Measurements from ENCODE around the gene SYNE3. TPM values are rescaled to one million over a fixed set of nuclear protein-coding genes. Genes with fewer than 3 reads are reported as not detected.
A peak's percentile ranks its signal among the peaks of the same experiment; 100 is the strongest.

SYNE3 gene
- total RNA-seq, 1 experiment from 2014 or later = 21.2 TPM

DNA sequence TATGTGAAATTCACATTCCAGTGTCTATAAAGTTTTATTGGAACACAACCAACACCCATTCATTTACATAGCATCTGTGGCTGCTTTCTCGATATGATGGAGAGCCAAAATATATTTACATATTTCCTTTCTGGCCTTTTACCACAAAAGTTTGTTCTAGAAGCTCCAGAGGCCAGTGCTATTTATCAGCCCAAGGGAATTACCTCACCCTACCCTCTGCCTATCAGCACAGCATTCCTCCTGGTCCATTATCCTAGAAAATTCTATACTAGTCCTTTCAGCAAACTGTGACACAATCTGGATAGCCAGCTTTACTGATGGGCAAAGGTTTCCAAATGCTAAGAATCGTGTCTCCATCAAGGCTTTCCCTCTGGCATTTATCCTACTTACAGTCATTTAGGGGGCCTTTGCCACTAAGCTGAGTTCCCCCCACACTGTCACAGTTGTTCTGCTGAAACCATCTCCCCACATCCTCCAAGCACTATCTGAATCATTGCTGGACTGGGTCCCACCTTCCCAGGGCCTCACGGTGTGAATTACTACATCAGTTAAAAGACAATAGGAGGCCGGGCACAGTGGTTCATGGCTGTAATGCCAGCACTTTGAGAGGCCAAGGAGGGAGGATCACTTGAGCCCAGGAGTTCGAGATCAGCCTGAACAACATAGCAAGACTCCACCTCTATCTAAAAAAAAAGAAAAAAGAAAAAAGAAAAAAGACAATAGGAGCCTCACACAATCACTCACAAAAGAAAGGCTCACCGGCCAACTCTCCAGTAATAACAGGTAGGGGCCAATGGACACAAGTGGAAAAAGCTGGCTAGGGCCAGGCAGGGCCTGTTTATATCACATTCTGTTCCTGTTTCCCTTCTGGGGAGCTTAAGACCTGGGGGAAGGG is 12.1 kb downstream of the SYNE3 start:
- Histone ChIP-seq H3K27me3 (replicated peaks; ENCODE audit: control insufficient read depth, insufficient read depth, low read length) (no peaks in the 10 kb centered on the region), H3K36me3 (ENCODE audit: control insufficient read depth, insufficient read depth, low read length) (no peaks in the 10 kb centered on the region), H3K4me1 (peaks cover 44% of the 10 kb centered on the region), H3K4me3 (ENCODE audit: low read depth, low read length) (no peak overlapping the region), H3K9me3 (no peaks in the 10 kb centered on the region)
- peaks cover 30% of the 10 kb centered on the region for H3K4me1 Mint-ChIP-seq (ENCODE audit: low read depth, unreplicated experiment)
- ChIA-PET POLR2A (interaction anchor here (1.0 kb wide), 1 partner anchor 19 kb away, joined by 3 read pairs; no protein-coding TSS in a partner anchor), CTCF (interaction anchor here (0.6 to 1.5 kb wide), 2 partner anchors 12 to 23 kb away, joined by 5 to 8 read pairs; partner anchors contain the start of gene SYNE3)
- no peaks in the 10 kb centered on the region for H3K27me3 Mint-ChIP-seq (ENCODE audit: insufficient read depth, unreplicated experiment)
- intact Hi-C loops (cut with micrococcal nuclease; ENCODE audit: unreplicated experiment) = no loop called here
- TF ChIP-seq, protein P1, sequence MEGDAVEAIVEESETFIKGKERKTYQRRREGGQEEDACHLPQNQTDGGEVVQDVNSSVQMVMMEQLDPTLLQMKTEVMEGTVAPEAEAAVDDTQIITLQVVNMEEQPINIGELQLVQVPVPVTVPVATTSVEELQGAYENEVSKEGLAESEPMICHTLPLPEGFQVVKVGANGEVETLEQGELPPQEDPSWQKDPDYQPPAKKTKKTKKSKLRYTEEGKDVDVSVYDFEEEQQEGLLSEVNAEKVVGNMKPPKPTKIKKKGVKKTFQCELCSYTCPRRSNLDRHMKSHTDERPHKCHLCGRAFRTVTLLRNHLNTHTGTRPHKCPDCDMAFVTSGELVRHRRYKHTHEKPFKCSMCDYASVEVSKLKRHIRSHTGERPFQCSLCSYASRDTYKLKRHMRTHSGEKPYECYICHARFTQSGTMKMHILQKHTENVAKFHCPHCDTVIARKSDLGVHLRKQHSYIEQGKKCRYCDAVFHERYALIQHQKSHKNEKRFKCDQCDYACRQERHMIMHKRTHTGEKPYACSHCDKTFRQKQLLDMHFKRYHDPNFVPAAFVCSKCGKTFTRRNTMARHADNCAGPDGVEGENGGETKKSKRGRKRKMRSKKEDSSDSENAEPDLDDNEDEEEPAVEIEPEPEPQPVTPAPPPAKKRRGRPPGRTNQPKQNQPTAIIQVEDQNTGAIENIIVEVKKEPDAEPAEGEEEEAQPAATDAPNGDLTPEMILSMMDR (IDR thresholded peaks at IDR 0.05; ENCODE audit: insufficient read depth in 1 of 2, low read depth in 1 of 2, low read length in 1 of 2, severe bottlenecking in 1 of 2, unreplicated experiment in 1 of 2) = no peak
- H3K27ac Mint-ChIP-seq (ENCODE audit: unreplicated experiment) = peak overlapping the region; percentile 84
- peaks cover 2% of the 10 kb centered on the region for H3K36me3 Mint-ChIP-seq (ENCODE audit: insufficient read depth, unreplicated experiment)
- no peaks in the 10 kb centered on the region for H3K9me3 Mint-ChIP-seq (ENCODE audit: unreplicated experiment)
- H3K4me3 Mint-ChIP-seq (ENCODE audit: unreplicated experiment) = no peak overlapping the region
- DNase-seq = no peak
- TSS peak; percentile 67 for BruUV-seq (replicated peaks)

DNA sequence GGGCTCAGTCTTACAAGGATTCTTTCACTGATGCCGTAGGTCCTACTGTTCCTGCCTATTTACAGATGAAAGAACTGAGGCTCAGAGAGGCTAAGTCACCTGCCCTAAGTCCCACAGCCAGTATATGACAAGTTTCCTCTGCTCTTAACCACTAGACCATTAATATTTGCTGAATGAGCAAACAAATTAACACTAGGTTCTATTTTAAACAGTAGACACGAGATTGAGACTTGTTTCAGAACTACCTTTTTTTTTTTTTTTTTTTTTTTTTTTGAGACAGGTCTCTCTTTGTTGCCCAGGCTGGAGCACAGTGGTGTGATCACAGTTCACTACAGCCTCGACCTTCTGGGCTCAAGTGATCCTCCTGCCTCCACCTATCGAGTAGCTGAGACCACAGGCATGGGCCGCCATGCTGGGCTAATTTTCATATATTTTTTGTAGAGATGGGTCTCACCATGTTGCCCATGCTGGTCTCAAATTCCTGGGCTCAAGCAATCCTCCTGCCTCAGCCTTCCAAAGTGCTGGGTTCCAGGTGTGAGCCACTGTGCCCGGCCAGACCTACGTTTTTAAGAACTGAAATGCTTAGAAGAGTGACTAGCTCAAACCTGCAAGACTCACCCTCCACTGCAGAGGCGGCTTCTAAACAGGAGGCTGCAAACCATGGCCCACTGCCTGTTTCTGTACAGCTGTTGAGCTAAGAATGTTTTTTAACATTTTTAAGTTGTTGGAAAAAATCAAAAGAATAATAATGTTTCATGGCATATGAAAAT is 12.9 kb downstream of the SYNE3 start:
- H3K27ac Mint-ChIP-seq (ENCODE audit: unreplicated experiment) = peak overlapping the region; percentile 84
- CTCF ChIA-PET = interaction anchor here (0.5 to 1.5 kb wide), 3 partner anchors 13 to 271 kb away, joined by 3 to 8 read pairs (median 5); partner anchors contain the start of gene SYNE3
- peaks cover 53% of the 10 kb centered on the region for H3K4me1 ChIP-seq

More for the DNA sequence above, 12.9 kb downstream of the SYNE3 start:
- Histone ChIP-seq H3K4me3 (ENCODE audit: low read depth, low read length) (no peak overlapping the region), H3K36me3 (ENCODE audit: control insufficient read depth, insufficient read depth, low read length) (no peaks in the 10 kb centered on the region), H3K27me3 (replicated peaks; ENCODE audit: control insufficient read depth, insufficient read depth, low read length) (no peaks in the 10 kb centered on the region), H3K9me3 (no peaks in the 10 kb centered on the region)
- TF ChIP-seq, protein P1 (IDR thresholded peaks at IDR 0.05; ENCODE audit: insufficient read depth in 1 of 2, low read depth in 1 of 2, low read length in 1 of 2, severe bottlenecking in 1 of 2, unreplicated experiment in 1 of 2) = no peak
- peaks cover 33% of the 10 kb centered on the region for H3K4me1 Mint-ChIP-seq (ENCODE audit: low read depth, unreplicated experiment)
- no peak overlapping the region for H3K4me3 Mint-ChIP-seq (ENCODE audit: unreplicated experiment)
- no TSS peak for BruUV-seq (replicated peaks)
- intact Hi-C loops (cut with micrococcal nuclease; ENCODE audit: unreplicated experiment) = no loop called here
- H3K27me3 Mint-ChIP-seq (ENCODE audit: insufficient read depth, unreplicated experiment) = no peaks in the 10 kb centered on the region
- no peaks in the 10 kb centered on the region for H3K9me3 Mint-ChIP-seq (ENCODE audit: unreplicated experiment)
- no peak for DNase-seq
- POLR2A ChIA-PET = interaction anchor here (1.0 kb wide), 1 partner anchor 20 kb away, joined by 3 read pairs; no protein-coding TSS in a partner anchor
- peaks cover 5% of the 10 kb centered on the region for H3K36me3 Mint-ChIP-seq (ENCODE audit: insufficient read depth, unreplicated experiment)
